GM11168 (cell line): ENCODE results near the gene TBX20.
"Not testable (repeated sequence)": the region's sequence is repeated elsewhere in the genome, so short reads cannot be mapped to it uniquely, and the experiment has no call there.

Experiments
- in situ Hi-C: fragments of 300-500 bp; cut with MboI; formaldehyde crosslinking; loops from one replicate; pipeline ENCODE4 v1.12.0; 2022; ENCODE audit warnings: low sequenced_read_pairs; ENCODE audit not compliant: unreplicated experiment

Gene TBX20

DNA sequence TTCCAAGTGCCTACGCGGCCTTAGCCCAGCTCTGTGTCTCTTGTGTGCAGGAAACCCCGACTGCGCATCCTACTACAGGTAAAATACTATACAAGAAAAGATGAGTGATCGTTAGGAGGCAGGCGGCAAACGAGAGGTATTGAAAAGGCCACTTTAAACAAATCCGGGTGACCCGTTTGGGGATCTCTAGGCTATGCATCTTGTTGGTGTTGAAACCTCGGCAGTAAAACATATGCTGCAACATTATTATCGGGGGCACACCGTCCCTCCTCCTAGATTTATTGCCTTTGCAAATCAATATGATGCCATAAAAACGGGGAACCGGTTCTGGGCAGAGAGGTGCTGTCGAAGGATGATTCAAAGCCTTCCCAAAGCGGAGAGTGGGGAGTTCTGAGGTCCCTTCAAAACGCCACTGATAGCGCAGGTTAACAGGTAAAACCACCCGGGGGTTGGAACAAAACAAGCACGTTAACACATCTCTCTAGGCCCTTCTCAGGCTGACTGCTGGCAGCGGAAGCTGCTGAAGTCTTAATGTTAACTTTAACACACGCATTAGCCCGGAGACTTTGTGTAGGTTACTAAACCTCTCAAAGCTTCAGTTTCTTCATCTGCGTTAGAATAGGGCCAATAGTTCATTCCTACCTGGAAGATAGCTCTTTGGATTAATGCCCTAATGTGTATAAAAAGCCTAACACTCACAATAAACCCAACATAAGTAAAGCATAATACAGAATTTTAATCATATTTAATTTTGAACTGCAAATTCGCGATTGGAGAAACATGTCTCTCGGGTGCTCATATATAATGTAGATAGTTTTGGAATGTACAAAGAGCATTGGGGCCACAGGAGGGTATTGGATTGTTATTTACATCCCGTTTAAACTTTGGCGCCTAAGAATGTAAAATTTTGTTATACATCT is 2.6 kb upstream of the TBX20 start:
- in situ Hi-C loops, result no loop called here

DNA sequence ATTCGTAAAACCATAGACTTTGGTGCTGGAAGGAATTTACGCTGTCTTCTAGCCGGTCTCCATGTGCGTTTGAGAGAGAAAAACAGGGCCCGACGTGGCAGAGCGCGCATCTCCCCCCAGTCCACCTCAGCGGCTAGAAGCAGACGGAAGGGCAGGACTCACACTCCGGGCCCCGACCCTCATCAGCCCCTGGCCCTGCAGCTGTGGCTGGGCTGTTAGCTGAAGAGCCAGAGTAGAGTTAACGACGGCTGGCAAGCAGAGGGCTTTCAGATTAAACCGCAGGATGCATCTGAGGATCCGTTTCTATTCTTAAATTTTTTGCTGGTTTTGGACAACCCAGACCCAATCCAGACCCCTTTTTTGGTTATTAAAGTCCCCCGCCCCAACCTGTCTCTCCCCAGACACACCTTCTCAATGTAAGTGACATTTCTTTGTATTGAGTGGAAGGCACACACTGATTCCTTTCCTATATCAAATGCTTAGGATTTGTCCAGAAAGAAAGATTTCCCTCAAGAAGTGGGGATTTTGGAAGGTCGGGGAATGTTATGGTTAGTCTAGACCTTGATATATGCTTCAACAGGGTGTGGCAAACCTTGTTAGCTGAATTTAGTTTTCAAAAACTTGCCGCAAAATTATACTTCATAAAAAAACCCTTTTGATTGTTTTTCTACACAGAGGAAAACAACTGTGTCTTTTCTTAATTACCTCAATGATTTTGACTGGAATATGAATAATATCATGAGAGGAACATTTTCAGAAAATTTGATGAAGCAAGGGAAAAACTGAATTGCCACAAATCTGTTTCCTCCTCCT is 1.7 kb upstream of the TBX20 start:
- in situ Hi-C loops, result no loop called here

DNA sequence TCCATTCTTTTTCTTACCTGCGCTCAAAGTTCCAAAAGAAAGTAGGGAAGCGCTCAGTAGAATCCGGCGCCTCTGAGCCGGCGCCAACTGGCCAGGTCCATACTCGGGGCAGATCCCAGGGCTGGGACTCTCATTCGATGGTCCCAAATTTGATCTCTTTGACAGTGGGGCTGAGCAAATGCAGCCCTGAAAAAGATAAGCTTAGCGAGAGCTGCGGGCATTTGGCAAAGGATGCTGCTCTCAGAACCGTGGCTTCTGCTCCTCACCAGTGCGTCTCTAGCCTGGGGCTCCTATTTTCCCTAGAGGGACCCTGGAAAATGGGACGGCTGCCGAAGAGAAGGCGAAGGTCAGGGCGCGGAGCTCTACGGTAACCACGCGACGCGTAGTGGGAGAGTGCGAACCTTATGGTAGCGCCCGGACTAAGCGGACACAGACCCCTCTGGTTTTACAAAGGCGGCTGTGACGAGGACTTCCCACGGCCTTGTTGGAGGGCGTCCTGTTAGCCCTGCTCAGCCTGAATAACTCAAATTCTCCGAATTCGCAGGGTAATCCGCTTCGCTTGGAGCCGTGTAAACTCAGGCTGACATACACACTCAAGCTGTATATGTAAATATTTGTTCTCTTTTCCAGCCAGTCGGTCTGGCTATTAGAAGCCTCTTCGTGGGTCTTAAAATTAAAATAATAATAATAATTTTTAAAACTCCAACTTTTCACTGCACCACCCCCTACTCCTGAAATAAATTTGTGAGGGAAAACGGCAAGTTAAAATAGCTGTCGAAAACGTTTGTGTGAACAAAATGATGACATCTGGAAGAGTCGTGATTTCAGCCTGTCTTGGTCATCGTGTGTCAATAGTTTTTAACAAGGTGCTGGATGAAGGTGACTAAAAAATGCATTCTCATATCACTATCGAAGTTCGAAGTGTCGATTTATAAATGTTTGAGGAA is 869 bp upstream of the TBX20 start:
- in situ Hi-C loops, result no loop called here

GRCh38 chr7:35253460-35253709 is 515 bp downstream of the TBX20 start:
- in situ Hi-C loops, result no loop called here

DNA sequence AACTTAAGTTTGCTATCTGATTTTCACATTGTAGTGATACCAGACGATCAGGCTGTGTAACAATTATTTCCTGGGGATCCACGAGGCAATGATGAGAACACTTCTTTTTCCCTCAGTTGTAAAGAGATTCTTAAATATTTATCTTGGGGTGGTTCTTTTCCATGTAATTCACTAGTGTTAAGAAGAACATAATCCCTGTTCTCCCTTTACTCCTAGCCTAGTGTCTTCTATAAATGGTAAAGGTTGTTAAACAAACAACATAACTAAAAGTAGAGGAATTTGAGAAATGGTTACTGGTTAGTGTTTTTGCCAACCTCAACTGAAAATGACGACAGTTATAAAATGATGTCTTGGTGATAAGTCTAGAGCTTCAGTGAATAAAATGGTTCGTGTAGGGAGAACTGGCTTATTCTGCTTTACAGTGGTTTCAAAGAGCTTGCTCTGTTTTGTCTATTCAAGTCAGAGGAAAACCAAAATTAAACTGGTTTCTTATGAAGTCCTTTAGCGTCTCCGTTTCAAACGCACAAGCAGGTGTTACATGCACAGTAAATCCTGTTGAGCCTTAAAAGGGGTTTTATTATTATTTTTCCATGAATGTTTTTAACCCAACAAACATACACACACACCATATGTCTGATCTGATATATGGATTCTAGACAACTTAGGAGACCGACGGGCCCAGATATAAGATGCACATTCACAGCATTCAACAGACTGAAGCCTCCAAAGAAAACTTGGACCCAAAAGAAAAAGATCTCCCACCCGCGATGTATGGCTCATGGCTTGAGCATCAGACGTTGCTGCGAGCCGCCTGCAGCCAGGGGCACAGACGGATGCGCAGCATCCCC is 1.1 kb downstream of the TBX20 start:
- in situ Hi-C loops, result no loop called here

DNA sequence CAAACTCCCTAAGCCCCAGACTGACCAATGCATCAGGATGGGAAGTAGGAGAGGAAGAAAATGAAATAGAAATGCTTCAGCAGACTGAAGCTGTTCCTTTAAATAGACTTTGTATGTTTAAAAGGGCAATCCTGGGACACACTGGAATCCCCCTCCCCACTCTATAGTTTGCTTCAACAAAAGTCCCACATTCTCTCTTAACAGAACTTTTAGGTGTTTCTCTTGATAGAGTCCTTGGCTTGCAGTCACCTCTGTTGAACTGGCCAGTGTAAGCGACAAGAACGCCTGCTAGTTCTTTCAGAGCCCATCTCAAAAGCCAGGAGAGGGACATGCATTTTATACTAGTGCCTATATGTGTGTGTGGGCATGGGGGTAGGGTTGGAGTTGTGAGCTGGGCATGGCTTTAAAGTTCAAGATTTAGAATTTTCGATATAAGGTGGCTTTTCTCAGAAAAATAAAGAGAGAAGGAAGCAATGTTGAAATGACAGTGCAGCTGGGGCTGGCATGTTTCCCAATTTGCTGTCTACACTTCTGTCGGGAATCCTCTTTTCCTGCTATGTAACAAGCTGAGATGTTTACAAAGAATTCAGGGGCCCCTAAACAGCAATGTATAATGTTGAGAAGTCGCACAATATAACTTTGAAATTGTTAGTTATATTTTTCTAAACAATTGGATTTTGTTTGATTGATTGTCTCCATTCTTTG is 2.1 kb downstream of the TBX20 start:
- in situ Hi-C loops, result no loop called here

DNA sequence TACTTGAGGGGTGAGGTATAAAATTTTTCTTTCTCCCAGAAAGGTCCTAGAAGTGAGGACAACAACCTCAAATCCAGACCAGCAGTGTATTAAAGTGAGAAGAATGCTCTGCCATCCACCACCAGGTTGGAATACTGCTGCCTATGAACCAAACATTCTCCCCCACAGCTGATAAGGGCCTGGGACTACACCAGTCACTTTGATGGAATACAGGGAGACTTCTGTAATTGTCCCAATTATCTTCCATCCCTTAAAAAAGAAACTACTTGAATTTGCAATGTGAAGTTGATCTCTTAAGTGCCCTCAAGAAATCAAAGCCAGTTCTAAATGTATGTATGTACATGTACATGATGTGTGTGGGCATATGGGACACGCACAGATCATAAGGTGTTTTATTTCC is 3.0 kb downstream of the TBX20 start:
- in situ Hi-C loops, result no loop called here

GRCh38 chr7:35250452-35250851 is 3.4 kb downstream of the TBX20 start:
- in situ Hi-C loops, result no loop called here

- in situ Hi-C loops, result no loop called here
Observed at GRCh38 chr7:35249537-35249907, 4.4 kb downstream of the TBX20 start.

GRCh38 chr7:35248576-35249536 is 5.0 kb downstream of the TBX20 start:
- in situ Hi-C loops, result no loop called here

DNA sequence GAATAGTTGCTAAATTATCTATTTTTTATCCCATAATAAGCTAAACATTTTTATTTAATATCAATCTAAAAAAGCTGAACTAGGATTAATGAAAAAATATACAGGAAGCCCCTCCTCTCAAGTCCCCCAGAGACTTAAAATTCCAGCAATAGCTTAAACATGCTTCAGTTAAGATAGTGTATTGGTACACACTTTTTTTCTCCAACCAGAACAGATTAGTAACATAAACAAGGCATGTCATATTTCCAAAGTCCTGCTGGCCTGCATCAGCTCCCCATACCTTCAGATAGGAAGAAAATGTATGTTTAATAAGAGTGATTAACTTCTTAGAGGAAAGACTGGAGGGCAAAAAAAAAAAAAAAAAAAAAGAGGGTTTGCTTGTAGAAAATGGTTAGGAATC is 7.1 kb downstream of the TBX20 start:
- in situ Hi-C loops, result no loop called here

DNA sequence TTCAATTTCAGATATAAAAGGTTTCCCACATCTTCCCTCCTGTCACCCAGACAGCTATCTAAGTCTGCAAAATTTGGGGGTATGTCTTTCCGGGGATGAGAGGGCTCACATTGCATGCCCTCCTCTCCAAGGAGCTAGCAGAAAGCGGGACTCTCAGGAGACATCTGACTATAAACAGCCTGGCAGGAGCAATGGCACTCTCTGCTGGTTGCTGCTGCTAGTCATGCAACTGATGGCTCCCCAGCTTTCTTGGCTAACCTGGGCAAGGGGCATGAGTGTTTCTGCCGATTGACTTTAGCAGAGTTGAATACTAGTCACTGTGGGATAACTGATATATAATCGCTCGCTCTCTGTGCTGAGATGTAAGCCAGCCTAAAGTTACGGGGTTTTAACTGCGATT is 12.0 kb downstream of the TBX20 start:
- in situ Hi-C loops, result no loop called here

- in situ Hi-C loops, result no loop called here
Observed at GRCh38 chr7:35241436-35241835, 12.5 kb downstream of the TBX20 start.

DNA sequence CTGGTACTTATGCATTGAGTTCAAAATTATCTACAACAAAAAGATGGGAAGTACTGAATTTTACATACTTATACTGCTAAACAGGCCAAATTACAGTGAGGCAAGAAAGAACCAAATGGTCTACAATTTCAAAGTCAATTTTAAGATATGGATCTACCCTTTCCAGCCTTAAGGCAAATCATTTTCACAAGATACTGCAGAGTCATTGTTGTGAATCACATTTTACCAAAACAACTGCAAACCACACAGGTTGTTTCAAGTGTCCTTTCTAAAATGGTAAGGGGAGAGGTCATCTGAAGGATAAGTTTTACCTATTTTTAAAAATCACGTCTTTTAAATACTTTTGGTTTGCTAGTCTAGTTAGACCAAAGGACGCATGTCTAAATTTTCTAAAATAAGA is 12.9 kb downstream of the TBX20 start:
- in situ Hi-C loops, result not testable (repeated sequence)

- in situ Hi-C loops, result not testable (repeated sequence)
Observed at GRCh38 chr7:35238456-35238855, 15.4 kb downstream of the TBX20 start.

- in situ Hi-C loops, result no loop called here
Observed at GRCh38 chr7:35232994-35233393, 20.9 kb downstream of the TBX20 start.

- in situ Hi-C loops, result not testable (repeated sequence)
Observed at GRCh38 chr7:35231221-35231620, 22.7 kb downstream of the TBX20 start.
